SH-SY5Y (cell line): ENCODE data around the gene SAFB.

ENCODE experiments used
- GATA2 ChIP-seq: IDR thresholded peaks from 2 replicates; pipeline ENCODE4 v1.6.1; 2011; ENCODE audit warnings: mild to moderate bottlenecking, low read depth, low read length
- GATA3 ChIP-seq: IDR thresholded peaks from 2 replicates; pipeline ENCODE4 v1.6.1; 2011; ENCODE audit warnings: low read depth, mild to moderate bottlenecking, low read length, moderate library complexity

DNA sequence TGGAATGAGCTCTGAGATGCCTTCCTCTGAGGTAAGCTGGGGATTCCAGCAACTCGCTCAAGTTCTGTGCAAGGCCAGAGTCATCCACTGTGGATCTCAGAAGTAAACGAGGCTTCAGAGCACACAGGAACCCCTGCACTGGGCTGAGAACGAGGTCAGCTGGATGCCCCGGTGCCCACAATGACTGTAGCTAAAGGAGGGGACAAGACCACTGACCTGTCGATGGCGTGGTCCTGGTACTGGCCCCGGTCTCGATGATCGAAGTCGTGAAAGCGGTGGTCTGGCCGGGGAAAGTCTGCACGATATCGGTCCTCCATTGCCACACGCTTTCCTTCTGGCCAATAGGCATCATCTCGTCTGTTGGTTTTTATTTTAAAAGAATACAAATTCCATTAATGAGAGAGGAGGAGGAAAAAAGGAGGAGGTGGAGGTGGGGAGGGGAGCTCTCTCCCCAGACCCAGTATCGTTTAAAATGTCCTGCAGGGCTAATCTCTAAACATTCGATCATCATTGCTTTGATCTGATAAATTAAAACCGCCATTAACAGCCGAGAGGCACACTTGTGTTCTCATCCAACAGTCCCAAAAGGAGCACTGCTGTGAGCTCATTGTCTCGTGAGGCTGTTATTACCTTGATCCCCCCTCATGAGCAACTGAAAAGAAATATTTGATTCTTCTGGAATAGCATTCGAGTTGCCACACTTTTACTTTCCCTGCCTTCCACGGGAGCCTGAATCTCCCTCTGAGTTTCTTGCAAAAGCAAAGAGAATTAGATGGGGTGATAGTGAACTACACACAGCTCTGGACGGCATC is 30.1 kb upstream of the SAFB start:
- TF ChIP-seq GATA2 (peak; percentile 72), GATA3 (no peak)
